ENCODE measurements around the gene PPP1R15A. TPM values are rescaled to one million over a fixed set of nuclear protein-coding genes. Genes with fewer than 3 reads are reported as not detected.

Gene PPP1R15A
- total RNA-seq, 2 experiments from 2014 or later, result 23.4 to 31.7 TPM

- no peak for TF ChIP-seq EZH2phosphoT487 (IDR thresholded peaks at IDR 0.05; ENCODE audit: borderline replicate concordance, low read depth, low read length)
- no peak for TF ChIP-seq CTCF (conservative IDR thresholded peaks at IDR 0.05; ENCODE audit: low read length)
- Histone ChIP-seq H3K9me3 (ENCODE audit: low read length) (no peaks in the 10 kb centered on the region), H3K79me2 (ENCODE audit: insufficient read depth, low read depth, low read length) (no peaks in the 10 kb centered on the region), H3K27ac (ENCODE audit: low read depth, low read length, poor library complexity, severe bottlenecking) (no peak overlapping the region), H3K4me3 (ENCODE audit: low read depth, low read length, poor library complexity, severe bottlenecking) (peak overlapping the region; percentile 52), H3K36me3 (ENCODE audit: insufficient read depth, low read length) (no peaks in the 10 kb centered on the region), H3K4me1 (ENCODE audit: insufficient read depth, low read length, poor library complexity, severe bottlenecking) (peaks cover 12% of the 10 kb centered on the region), H4K20me1 (ENCODE audit: insufficient read depth, low read length) (no peaks in the 10 kb centered on the region), H3K9me2 (ENCODE audit: insufficient read depth, low read length) (no peaks in the 10 kb centered on the region), H2AFZ (ENCODE audit: low read length) (peak overlapping the region; percentile 87), H3K4me2 (ENCODE audit: low read length) (peak overlapping the region; percentile 59)
- intact Hi-C loops (cut with micrococcal nuclease; ENCODE audit: unreplicated experiment), result no loop called here
- DNase-seq (ENCODE audit: low spot score), result no peak
- ChIA-PET POLR2A (interaction anchor here (0.6 kb wide), 1 partner anchor 138 kb away, joined by 5 read pairs; no protein-coding TSS in a partner anchor), CTCF (ENCODE audit: unreplicated experiment) (no interaction called here)
- BruUV-seq (replicated peaks), result no TSS peak
Observed at GRCh38 chr19:48859711-48860572, 12.3 kb upstream of the PPP1R15A start.

DNA sequence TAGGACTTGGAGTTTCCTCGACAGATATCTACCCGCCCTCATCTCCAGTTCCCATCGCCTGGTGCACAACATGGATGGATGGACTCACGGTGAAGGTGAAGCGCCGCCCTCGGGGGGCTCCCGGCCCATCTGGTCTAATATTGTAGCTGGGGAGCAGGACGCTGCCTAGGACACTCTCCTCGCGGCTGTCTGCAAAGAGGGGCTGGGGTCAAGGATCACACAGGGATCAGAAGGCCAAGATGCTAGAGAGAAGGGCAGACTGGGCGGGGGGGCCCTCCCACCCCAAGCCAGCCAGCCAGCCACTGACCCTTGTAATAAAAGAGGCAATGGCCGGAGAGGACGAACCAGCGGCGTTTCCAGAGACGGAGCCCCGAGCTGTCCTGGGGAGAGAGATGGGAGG, 10.9 kb upstream of the PPP1R15A start:
- ChIA-PET POLR2A (no interaction called here), CTCF (ENCODE audit: unreplicated experiment) (interaction anchor here (0.7 kb wide), 1 partner anchor 101 kb away, joined by 5 read pairs; no protein-coding TSS in a partner anchor)
- Histone ChIP-seq H3K9me2 (ENCODE audit: insufficient read depth, low read length) (no peaks in the 10 kb centered on the region), H3K9me3 (ENCODE audit: low read length) (no peaks in the 10 kb centered on the region), H3K4me2 (ENCODE audit: low read length) (no peak overlapping the region), H3K4me1 (ENCODE audit: insufficient read depth, low read length, poor library complexity, severe bottlenecking) (peaks cover 17% of the 10 kb centered on the region), H3K79me2 (ENCODE audit: insufficient read depth, low read depth, low read length) (no peaks in the 10 kb centered on the region), H4K20me1 (ENCODE audit: insufficient read depth, low read length) (no peaks in the 10 kb centered on the region), H3K27ac (ENCODE audit: low read depth, low read length, poor library complexity, severe bottlenecking) (no peak overlapping the region), H3K36me3 (ENCODE audit: insufficient read depth, low read length) (no peaks in the 10 kb centered on the region), H3K4me3 (ENCODE audit: low read depth, low read length, poor library complexity, severe bottlenecking) (no peak overlapping the region), H2AFZ (ENCODE audit: low read length) (no peak overlapping the region)
- BruUV-seq (replicated peaks), result no TSS peak
- no peak for DNase-seq (ENCODE audit: low spot score)
- intact Hi-C loops (cut with micrococcal nuclease; ENCODE audit: unreplicated experiment), result no loop called here
- TF ChIP-seq EZH2phosphoT487 (IDR thresholded peaks at IDR 0.05; ENCODE audit: borderline replicate concordance, low read depth, low read length), result no peak
- no peak for TF ChIP-seq CTCF (conservative IDR thresholded peaks at IDR 0.05; ENCODE audit: low read length)

DNA sequence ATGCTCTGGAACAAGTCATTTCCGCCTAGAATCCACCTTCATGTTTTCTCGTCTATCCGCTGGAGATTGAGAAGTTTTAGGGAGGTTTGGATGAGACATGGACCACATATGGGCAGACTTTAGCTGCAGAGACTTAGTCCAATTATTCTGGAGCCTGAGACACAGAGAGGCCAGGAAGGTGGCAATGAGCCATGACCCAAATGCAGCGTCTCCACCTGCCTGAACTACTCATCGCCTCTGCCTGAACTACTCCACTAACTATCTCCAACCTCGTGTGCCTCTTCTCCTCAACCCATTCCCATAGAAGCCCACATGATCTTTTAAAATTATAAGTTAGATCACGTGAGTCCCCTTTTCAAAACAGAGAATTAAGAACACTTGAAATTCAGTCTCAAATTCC, 9.4 kb upstream of the PPP1R15A start:
- Histone ChIP-seq H3K4me1 (ENCODE audit: insufficient read depth, low read length, poor library complexity, severe bottlenecking) (peaks cover 29% of the 10 kb centered on the region), H3K27ac (ENCODE audit: low read depth, low read length, poor library complexity, severe bottlenecking) (no peak overlapping the region), H4K20me1 (ENCODE audit: insufficient read depth, low read length) (no peaks in the 10 kb centered on the region), H3K36me3 (ENCODE audit: insufficient read depth, low read length) (no peaks in the 10 kb centered on the region), H3K9me2 (ENCODE audit: insufficient read depth, low read length) (no peaks in the 10 kb centered on the region), H2AFZ (ENCODE audit: low read length) (no peak overlapping the region), H3K4me3 (ENCODE audit: low read depth, low read length, poor library complexity, severe bottlenecking) (no peak overlapping the region), H3K4me2 (ENCODE audit: low read length) (no peak overlapping the region), H3K79me2 (ENCODE audit: insufficient read depth, low read depth, low read length) (no peaks in the 10 kb centered on the region), H3K9me3 (ENCODE audit: low read length) (no peaks in the 10 kb centered on the region)
- BruUV-seq (replicated peaks), result no TSS peak
- ChIA-PET POLR2A (no interaction called here), CTCF (ENCODE audit: unreplicated experiment) (no interaction called here)
- DNase-seq (ENCODE audit: low spot score), result no peak
- TF ChIP-seq EZH2phosphoT487 (IDR thresholded peaks at IDR 0.05; ENCODE audit: borderline replicate concordance, low read depth, low read length) (no peak), CTCF (conservative IDR thresholded peaks at IDR 0.05; ENCODE audit: low read length) (no peak)
- intact Hi-C loops (cut with micrococcal nuclease; ENCODE audit: unreplicated experiment), result no loop called here
